Caco-2 (cell line): ENCODE results near the gene HNF1A. TPM values are rescaled to one million over a fixed set of nuclear protein-coding genes. Genes with fewer than 3 reads are reported as not detected.
"Not testable (repeated sequence)": the region's sequence is repeated elsewhere in the genome, so short reads cannot be mapped to it uniquely, and the experiment has no call there.

Experiments
- BruUV-seq: library from RNA; stranded (reverse); fragments of 400-500 nt; replicated peaks from 2 replicates; lab custom pipeline; 2021; lab: Mats Ljungman, UMichigan
- CTCF ChIA-PET: fragments of 300-600 bp; sonication (Branson Sonifier 250); formaldehyde crosslinking; loops from one replicate; lab custom pipeline; 2022; ENCODE audit warnings: antibody characterized with exemption; lab: Charles Lee
- POLR2A ChIA-PET: fragments of 300-600 bp; sonication (Branson Sonifier 250); formaldehyde crosslinking; loops from one replicate; lab custom pipeline; 2022; ENCODE audit warnings: antibody characterized with exemption; lab: Charles Lee
- DNase-seq, 2 experiments: peaks; one replicate each; pipeline versions ENCODE4 v3.0.0 to v3.0.0-alpha.2; 2020 to 2022
- H3K27me3 ChIP-seq: replicated peaks from 2 replicates; pipeline ENCODE4 v1.6.0; 2011; ENCODE audit warnings: low read length; ENCODE audit not compliant: control insufficient read depth, insufficient read depth
- H3K36me3 ChIP-seq: 2 replicates; pipeline ENCODE4 v1.5.1; 2011; ENCODE audit warnings: low read length; ENCODE audit not compliant: control insufficient read depth, insufficient read depth
- H3K4me1 ChIP-seq: fragments of 250-450 bp; sonication (Bioruptor Pico); 2 replicates; pipeline ENCODE4 v1.5.1; 2020; ENCODE audit warnings: mild to moderate bottlenecking
- H3K4me3 ChIP-seq: 2 replicates; pipeline ENCODE4 v1.5.1; 2011; ENCODE audit warnings: low read depth, mild to moderate bottlenecking, control low read depth, low read length
- H3K9me3 ChIP-seq: fragments of 250-450 bp; sonication (Bioruptor Pico); 2 replicates; pipeline ENCODE4 v1.5.1; 2020; ENCODE audit warnings: mild to moderate bottlenecking, moderate library complexity
- H3K27ac Mint-ChIP-seq: one replicate; pipeline ENCODE4 v1.8.0; 2022; ENCODE audit warnings: mixed read lengths; ENCODE audit not compliant: unreplicated experiment
- H3K27me3 Mint-ChIP-seq: one replicate; pipeline ENCODE4 v1.8.0; 2022; ENCODE audit warnings: mixed read lengths; ENCODE audit not compliant: insufficient read depth, unreplicated experiment
- H3K36me3 Mint-ChIP-seq: one replicate; pipeline ENCODE4 v1.8.0; 2022; ENCODE audit warnings: mild to moderate bottlenecking, mixed read lengths; ENCODE audit not compliant: insufficient read depth, unreplicated experiment
- H3K4me1 Mint-ChIP-seq: one replicate; pipeline ENCODE4 v1.8.0; 2022; ENCODE audit warnings: low read depth, mixed read lengths; ENCODE audit not compliant: unreplicated experiment
- H3K4me3 Mint-ChIP-seq: one replicate; pipeline ENCODE4 v1.8.0; 2022; ENCODE audit warnings: mild to moderate bottlenecking, moderate library complexity, mixed read lengths; ENCODE audit not compliant: unreplicated experiment
- H3K9me3 Mint-ChIP-seq: one replicate; pipeline ENCODE4 v1.8.0; 2022; ENCODE audit warnings: mixed read lengths; ENCODE audit not compliant: unreplicated experiment
- CTCF ChIP-seq, 2 experiments: fragments of 200-600 bp in 1 of 2; IDR thresholded peaks; 1 replicate in 1 of 2; 2 replicates in 1 of 2; pipeline versions ENCODE4 v1.5.1 to v1.8.0; 2011 to 2022; ENCODE audit warnings: antibody characterized with exemption in 1 of 2, control low read depth in 1 of 2, inconsistent platforms in 1 of 2, low read depth in 1 of 2, low read length in 1 of 2, mild to moderate bottlenecking in 1 of 2, moderate library complexity in 1 of 2; ENCODE audit not compliant: insufficient read depth in 1 of 2, severe bottlenecking in 1 of 2, unreplicated experiment in 1 of 2
- intact Hi-C: fragments of 100-400 bp; cut with micrococcal nuclease; formaldehyde crosslinking; loops from one replicate; pipeline ENCODE4 v1.10.0; 2022; ENCODE audit not compliant: unreplicated experiment
- total RNA-seq: library from RNA; stranded (reverse); gene quantifications from 2 replicates; pipeline ENCODE4 v1.2.3, GENCODE V29; 2022

HNF1A gene
- total RNA-seq, 1 experiment from 2014 or later = 41.2 TPM

- H3K36me3 Mint-ChIP-seq = no peaks in the 10 kb centered on the region
- H3K9me3 Mint-ChIP-seq = no peaks in the 10 kb centered on the region
- H3K27me3 Mint-ChIP-seq = peaks cover 2% of the 10 kb centered on the region
- Histone ChIP-seq H3K4me3 (no peak overlapping the region), H3K36me3 (no peaks in the 10 kb centered on the region), H3K4me1 (no peaks in the 10 kb centered on the region; the same call in 1 of the 2 replicates), H3K9me3 (no peaks in the 10 kb centered on the region), H3K27me3 (no peaks in the 10 kb centered on the region)
- no TSS peak for BruUV-seq
- no peak overlapping the region for H3K4me3 Mint-ChIP-seq
- intact Hi-C loops = no loop called here
- H3K4me1 Mint-ChIP-seq = no peaks in the 10 kb centered on the region
- DNase-seq = no peak
- H3K27ac Mint-ChIP-seq = no peak overlapping the region
- no peak for TF ChIP-seq CTCF (IDR thresholded peaks at IDR 0.05; ENCODE audit: insufficient read depth in 1 of 2, low read depth in 1 of 2, low read length in 1 of 2, severe bottlenecking in 1 of 2, unreplicated experiment in 1 of 2)
- POLR2A ChIA-PET = no interaction called here
- CTCF ChIA-PET = no interaction called here
Measured at GRCh38 chr12:121036810-121037326, 58.5 kb downstream of the HNF1A start.

- BruUV-seq = no TSS peak
- intact Hi-C loops = no loop called here
- no peaks in the 10 kb centered on the region for H3K9me3 Mint-ChIP-seq
- no peak for DNase-seq
- H3K4me1 ChIP-seq = no peaks in the 10 kb centered on the region; the same call in 1 of the 2 replicates
- H3K27me3 ChIP-seq = no peaks in the 10 kb centered on the region
- no peaks in the 10 kb centered on the region for H3K4me1 Mint-ChIP-seq
- no peak within 1 kb of the TSS for H3K27ac Mint-ChIP-seq
- no peaks in the 10 kb centered on the region for H3K36me3 Mint-ChIP-seq
- H3K36me3 ChIP-seq = no peaks in the 10 kb centered on the region
- H3K4me3 Mint-ChIP-seq = no peak within 1 kb of the TSS
- CTCF ChIA-PET = no interaction called here
- H3K27me3 Mint-ChIP-seq = peaks cover 11% of the 10 kb centered on the region
- no peak for TF ChIP-seq CTCF (IDR thresholded peaks at IDR 0.05; ENCODE audit: insufficient read depth in 1 of 2, low read depth in 1 of 2, low read length in 1 of 2, severe bottlenecking in 1 of 2, unreplicated experiment in 1 of 2)
- no peak within 1 kb of the TSS for H3K4me3 ChIP-seq
- POLR2A ChIA-PET = no interaction called here
- no peaks in the 10 kb centered on the region for H3K9me3 ChIP-seq
Measured at GRCh38 chr12:121038861-121039668, 60.7 kb downstream of the HNF1A start, which contains the start of gene OASL. TSS of gene OASL (minus strand) at chr12:121039246. CDS start at chr12:121038971, 275 bp downstream.

- Histone ChIP-seq H3K9me3 (no peaks in the 10 kb centered on the region), H3K4me1 (no peaks in the 10 kb centered on the region; the same call in 1 of the 2 replicates), H3K27me3 (no peaks in the 10 kb centered on the region), H3K36me3 (no peaks in the 10 kb centered on the region), H3K4me3 (no peak overlapping the region)
- BruUV-seq = no TSS peak
- ChIA-PET CTCF (interaction anchor here (0.7 kb wide), 1 partner anchor 56 kb away, joined by 4 read pairs; no protein-coding TSS in a partner anchor), POLR2A (no interaction called here)
- no peak overlapping the region for H3K27ac Mint-ChIP-seq
- no peak for DNase-seq
- no peak for TF ChIP-seq CTCF (IDR thresholded peaks at IDR 0.05; ENCODE audit: insufficient read depth in 1 of 2, low read depth in 1 of 2, low read length in 1 of 2, severe bottlenecking in 1 of 2, unreplicated experiment in 1 of 2)
- H3K4me3 Mint-ChIP-seq = no peak overlapping the region
- no peaks in the 10 kb centered on the region for H3K4me1 Mint-ChIP-seq
- intact Hi-C loops = no loop called here
- no peaks in the 10 kb centered on the region for H3K36me3 Mint-ChIP-seq
- H3K9me3 Mint-ChIP-seq = no peaks in the 10 kb centered on the region
- peaks cover 11% of the 10 kb centered on the region for H3K27me3 Mint-ChIP-seq
Measured at GRCh38 chr12:121043067-121043466, 64.7 kb downstream of the HNF1A start.

DNA sequence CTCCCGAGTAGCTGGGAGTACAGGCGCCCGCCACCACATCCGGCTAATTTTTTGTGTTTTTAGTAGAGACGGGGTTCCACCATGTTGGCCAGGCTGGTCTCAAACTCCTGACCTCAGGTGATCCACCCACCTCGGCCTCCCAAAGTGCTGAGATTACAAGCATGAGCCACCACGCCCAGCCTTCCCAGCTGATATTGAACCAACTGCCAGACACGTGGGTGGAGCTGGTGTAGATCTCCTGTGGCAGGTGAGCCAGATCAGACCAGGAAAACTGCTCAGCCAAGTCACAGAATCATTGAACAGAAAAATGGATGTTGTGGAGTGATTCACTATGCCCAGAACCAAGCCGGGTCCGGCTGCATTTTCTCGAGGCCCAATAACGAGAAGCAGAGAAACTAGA lies 69.1 kb downstream of the HNF1A start:
- H3K4me1 Mint-ChIP-seq, POLR2A ChIA-PET, H3K36me3 Mint-ChIP-seq, H3K4me1 ChIP-seq, H3K27me3 Mint-ChIP-seq, H3K4me3 ChIP-seq, H3K4me3 Mint-ChIP-seq, BruUV-seq, CTCF ChIA-PET, H3K27me3 ChIP-seq, H3K27ac Mint-ChIP-seq, DNase-seq, H3K9me3 ChIP-seq, intact Hi-C loops, H3K9me3 Mint-ChIP-seq, H3K36me3 ChIP-seq: not testable (repeated sequence)
